GM20431 (cell line): ENCODE measurements around the gene TMED7.

Source experiments
- in situ Hi-C: fragments of 300-500 bp; cut with MseI, MboI; formaldehyde crosslinking; loops from one replicate; pipeline ENCODE4 v1.15.0; 2020; ENCODE audit warnings: low sequenced_read_pairs; ENCODE audit not compliant: unreplicated experiment

The TMED7 gene

DNA sequence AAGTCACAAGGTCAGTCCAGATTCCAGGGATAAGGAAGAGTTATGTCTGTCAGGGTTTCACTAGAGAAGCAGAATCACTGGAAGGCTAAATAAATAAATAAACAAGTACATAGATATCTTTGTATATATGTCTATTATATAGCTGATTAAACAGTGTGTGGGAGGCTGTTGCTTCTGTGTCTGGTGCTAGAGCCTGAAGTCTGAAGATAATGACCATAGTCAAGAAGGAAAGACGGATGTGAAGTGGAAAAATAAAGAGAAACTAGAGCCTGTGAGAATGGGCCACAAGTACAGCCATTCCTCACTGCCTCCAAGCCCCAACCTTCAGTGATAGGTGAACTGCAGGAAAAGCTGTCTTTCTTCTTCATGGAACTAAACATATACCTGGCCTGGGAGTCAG, 4.1 kb upstream of the TMED7 start:
- in situ Hi-C loops, result no loop called here

DNA sequence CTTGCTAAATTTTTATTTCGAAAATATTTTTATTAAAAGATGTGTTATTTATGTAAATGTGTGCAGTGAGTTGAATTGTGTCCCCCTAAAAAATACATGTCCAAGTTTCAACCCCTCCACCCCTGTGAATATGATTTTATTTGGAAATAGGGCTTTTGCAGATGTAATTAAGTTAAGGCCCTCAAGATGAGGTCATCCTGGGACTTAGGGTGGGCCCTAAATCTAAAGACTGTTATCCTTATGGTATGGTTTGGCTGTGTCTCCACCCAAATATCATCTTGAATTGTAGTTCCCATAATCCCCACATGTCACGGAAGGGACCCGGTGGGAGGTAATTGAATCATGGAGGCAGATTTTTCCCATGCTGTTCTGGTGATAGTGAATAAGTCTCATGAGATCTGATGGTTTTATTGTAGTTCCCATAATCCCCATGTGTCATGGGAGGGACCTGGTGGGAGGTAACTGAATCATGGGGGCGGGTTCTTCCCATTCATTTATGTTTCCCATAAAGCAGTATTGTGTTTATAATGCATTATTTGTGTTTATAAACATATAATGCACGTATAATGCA, 1.5 kb upstream of the TMED7 start:
- in situ Hi-C loops, result no loop called here

DNA sequence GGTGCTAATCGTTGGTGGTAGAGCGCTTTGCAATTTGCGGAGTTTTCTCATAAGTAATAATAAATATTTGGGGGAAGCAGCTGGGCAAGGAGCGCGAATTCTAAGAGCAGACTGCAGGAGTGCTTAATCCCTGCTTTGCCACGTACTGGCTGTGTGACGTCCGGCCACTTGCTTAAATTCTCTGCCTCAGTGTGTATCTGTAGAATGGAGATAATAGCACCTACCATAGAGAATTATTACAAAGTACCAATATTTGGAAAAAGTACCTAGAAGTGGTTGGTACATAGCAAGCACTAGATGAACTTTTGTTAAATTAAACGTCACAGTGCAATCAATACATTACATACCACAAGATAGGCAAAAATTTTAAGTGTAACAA, 598 bp upstream of the TMED7 start:
- in situ Hi-C loops, result no loop called here

DNA sequence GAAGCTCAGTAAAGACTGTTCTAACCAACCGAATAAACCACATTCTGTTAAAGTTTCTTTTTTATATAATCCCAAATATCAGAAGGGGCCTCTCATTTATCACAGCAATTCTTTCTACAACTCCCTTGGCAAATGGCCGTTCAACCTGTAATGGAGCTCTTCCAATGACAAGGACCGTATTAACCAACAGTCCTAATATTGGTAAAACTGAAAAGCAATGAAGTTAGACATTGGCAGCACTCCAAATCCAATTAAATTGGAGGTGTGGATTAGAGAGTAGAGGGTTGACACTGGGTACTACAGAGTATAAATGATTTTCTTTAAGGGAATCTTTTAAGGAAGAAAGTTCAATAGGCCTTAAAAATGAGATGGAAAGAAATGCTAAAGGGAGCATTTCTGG, 842 bp downstream of the TMED7 start:
- in situ Hi-C loops, result no loop called here

DNA sequence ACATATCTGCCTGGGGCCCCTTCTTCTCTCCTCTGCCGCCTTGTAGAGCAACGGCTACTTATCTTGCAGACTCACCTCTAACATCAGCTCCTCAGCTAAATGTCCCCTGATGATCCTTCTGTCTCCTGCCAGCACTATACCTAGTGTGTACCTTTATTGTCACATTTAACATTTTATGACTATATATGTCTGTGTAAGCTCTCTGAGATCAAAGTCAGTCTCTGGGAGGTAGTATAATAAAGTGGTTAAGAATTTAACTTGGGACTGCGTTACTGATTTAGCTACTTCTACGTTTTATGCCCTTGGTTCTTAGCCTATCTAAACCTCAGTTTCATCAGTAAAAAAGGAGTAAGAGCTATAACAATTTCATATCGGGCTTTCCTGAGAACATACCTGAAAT, 2.2 kb downstream of the TMED7 start:
- in situ Hi-C loops, result no loop called here

DNA sequence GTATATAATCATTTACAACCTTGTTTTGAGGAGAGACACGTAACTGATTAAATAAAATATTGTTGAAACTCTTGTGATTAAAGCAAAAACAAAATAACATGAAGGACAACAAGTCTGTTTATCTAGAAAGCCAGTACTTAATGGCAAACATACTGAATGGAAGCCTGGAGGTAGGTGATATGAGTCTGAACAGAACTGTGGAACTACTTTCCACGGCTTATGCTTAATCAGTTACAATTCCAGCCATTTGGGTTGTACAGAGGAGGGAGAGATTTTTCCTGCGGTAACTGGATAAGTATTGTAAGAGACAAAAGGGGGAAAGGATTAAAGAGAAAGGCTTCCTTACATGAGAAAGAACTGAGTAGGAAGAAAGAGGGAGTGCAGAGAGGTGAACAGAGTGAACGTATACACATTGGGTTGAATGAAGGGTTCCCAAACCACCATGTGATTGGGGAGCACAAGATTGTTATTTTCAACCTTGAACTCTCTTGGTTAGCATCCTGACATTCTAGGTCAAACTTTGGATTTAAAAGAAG, 4.4 kb downstream of the TMED7 start:
- in situ Hi-C loops, result no loop called here

DNA sequence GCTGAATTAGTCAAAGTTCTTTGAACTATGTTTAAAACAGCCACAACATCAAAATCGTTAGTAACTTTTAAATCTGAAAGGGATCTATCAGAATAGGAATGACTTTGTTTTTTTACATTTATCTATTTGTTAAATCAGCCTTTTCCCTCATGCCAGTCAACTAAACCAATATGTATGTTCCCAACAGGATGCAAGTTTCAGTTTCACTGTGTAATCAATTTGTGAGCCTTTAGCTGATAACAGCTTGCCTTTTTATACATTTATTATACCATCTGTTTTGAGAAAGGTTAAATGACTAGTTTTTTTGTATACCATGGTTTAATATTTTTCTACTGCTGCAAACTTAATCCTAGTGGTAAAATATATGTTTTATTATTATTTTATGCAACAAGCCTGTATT, 8.9 kb downstream of the TMED7 start:
- in situ Hi-C loops, result no loop called here

DNA sequence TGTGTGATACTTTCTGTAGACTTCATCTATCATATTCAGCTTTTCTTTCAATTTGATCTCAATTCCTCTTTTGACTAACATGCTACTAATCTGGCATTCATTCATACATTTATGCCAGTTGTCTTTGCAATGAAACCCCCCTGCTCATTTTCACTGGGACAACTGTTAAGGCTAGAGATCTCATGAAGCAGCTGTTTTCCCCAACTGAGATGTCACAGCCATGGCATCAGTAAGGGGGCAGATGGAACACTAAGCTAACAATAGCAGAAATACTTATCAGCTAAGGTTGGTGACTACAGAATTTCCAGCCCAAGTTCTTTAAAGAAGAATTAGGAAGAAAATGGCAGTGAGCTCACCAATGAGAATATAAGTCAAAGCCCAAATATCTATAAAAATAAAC, 9.4 kb downstream of the TMED7 start:
- in situ Hi-C loops, result no loop called here

DNA sequence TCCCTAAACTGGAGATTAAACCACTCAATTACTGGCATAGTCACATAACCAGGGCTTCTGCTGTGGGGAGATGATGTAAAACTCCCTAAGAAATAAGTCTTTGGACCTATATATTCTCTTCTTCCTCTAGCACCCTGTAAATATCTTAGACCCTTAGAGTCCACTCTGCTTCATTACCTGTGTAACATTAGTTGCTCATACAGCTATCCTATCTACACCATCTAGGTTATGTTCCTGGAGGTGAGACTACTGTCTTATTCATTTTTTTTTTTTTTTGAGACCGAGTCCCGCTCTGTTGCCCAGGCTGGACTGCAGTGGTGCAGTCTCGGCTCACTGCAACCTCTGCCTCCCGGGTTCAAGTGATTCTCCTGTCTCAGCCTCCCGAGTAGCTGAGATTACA, 14.0 kb downstream of the TMED7 start:
- in situ Hi-C loops, result no loop called here

DNA sequence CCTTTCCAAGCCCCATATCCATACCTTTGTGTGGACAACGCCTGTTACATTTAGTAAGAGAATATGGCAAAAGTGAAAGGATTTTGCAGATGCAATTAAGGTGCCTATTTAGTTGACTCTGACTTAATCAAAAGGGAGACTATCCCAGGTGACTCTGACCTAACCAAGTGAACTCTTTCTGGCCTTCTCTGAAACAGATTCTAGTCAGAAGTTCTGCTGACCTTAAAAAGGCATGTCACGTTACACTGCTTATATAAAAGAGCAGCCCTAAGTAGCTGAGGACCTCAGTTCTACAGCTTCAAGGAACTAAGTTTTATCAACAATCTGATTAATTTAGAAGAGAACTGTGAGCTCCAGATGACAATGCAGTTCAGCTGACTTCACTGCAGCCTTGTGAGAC, 17.9 kb downstream of the TMED7 start:
- in situ Hi-C loops, result no loop called here

DNA sequence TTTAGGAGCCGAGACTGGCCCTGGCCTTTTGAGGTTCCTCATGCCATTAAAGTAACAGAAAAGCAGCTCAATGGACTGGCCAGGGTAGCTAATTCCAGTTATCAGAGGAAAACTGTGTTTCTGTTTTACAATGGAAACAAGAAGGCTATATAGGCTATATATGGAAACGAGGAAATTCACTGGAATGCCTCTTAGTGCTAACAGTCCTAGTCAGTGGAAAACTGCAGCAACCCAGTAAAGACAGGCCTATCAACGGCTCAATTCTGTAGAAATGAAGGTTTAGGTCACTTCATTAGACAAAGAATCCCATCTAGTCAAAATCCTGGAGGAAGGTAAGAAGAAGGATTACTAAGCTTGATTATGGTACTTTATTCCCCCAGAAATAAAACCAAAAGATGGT, 20.4 kb downstream of the TMED7 start:
- in situ Hi-C loops, result no loop called here

DNA sequence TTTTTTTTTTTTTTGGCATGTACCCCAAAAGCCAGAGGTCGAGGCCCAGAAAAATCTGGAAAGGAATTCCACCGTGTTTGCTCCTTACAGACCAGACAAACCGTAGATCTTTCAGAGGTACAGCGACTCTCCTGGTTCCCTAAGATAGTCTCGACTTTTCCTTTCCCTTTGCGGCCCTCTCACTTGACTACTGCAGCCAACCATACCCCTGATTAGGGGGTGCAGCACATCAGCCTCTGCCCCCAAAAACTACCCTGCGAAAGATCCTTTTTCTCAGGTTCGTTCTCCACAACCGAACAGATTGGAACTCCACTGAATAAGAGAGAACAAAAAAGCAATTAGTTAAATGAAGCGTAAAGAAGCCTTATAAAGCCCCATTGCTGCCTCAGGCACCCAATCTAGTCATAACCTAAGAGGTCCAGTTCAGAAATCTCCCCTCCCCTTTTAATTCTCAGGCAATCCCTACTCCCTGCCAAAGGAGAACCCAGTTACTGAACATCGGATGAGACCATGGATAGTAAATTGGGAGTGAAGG, 23.2 kb downstream of the TMED7 start:
- in situ Hi-C loops, result no loop called here

DNA sequence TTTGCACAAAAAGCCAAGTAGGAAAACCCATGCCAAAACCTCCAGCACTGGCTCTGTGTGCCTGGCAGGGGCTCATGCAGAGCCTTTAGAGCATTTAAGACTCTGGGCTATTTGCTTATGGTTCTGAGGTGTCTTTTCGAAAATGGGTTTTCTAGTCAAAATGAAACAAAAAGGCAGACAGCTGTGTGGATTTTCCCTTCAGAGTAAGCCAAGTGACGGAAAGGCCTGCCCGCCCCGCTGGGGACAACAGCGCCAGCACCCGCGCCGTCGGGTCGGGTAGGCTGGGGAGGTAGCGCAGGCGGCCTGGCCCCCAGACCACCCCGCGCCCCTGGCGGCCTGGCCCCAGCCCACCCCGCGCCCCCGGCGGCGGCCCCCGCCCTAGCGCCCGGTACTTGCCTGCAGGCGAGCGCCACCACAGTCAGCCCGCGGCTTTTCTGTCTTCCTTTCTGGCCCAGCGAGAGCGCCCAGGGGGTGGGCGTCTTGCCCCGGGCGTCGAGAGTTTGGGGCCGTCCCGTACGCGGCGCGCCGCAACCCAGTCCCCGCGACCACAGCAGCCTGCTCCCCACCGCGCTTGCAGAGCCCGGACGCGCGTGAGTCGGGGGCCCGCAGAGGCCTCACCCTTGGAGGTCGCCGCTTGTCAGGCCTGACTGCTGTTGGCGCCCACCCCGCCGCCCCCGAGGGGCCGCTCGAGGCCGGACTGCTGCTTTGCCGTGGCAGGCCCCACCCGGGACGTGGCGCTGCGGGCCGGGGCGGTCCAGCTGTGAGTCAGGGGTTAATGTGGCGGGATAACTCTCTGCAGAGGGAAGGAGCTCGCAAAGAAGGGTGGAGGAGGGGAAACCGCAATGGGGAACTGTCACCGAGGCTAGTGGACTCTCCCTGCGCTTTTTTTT, 23.9 kb downstream of the TMED7 start, which contains the start of gene TICAM2:
Gene TICAM2 (minus strand): TSS at position 779 of the 890 bp plus-strand sequence. CDS start 21,223 bp downstream, outside the sequence.
- in situ Hi-C loops, result no loop called here

DNA sequence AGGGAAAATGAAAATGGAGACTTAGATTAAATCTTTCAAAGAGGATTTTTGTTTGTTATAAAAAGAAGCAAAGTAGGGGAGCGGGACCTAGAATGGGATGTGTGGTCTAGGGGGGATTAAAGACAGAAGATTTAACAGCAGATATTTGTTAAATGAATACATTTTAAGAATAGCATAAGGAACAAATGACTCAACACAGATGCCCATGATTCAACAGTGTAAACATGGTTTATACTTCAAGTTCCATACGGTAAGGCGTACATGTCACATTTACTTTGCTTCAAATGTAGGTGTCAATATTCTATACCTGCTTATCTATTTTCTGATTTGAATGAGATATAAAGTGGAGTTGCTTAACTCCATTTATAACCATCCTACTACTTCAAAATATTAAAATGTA, 25.1 kb downstream of the TMED7 start:
- in situ Hi-C loops, result no loop called here

DNA sequence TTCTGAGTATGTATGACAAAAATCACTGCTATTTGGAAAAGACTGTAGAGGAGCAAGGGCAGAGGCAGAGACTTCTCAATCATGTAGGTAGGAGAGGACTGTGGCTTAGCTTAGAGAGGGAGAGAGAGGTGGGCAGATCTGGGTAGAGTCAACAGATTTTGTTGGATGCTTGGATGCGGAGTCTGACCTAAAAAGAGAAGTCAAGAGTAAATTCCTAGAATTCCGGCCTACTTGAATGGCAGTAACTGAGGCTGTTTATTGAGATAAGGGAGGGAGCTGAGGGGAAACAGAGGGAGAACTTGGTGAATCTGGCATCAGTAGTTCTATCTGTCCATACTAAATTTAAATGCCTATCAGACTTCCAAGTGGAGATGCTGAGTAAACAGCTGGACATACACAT, 25.9 kb downstream of the TMED7 start:
- in situ Hi-C loops, result no loop called here

DNA sequence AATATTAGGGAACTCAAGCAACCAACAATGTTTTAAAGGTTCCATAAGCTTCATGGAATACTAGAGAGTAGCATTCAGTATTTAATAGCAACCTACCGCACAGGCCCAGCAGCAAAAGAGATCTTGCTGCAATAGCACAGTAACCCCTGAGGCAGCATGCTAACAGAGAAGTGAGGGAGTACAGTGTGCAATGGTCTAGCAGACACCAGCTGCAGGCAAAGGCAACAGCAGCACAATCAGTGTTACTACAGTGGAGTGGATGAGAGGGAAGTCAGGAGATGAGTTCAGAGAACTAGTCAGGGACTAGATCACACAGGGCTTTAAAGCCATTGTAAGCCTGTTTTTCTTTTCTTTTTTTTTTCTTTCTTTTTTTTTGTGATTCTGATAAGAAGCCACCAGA, 26.3 kb downstream of the TMED7 start:
- in situ Hi-C loops, result no loop called here

DNA sequence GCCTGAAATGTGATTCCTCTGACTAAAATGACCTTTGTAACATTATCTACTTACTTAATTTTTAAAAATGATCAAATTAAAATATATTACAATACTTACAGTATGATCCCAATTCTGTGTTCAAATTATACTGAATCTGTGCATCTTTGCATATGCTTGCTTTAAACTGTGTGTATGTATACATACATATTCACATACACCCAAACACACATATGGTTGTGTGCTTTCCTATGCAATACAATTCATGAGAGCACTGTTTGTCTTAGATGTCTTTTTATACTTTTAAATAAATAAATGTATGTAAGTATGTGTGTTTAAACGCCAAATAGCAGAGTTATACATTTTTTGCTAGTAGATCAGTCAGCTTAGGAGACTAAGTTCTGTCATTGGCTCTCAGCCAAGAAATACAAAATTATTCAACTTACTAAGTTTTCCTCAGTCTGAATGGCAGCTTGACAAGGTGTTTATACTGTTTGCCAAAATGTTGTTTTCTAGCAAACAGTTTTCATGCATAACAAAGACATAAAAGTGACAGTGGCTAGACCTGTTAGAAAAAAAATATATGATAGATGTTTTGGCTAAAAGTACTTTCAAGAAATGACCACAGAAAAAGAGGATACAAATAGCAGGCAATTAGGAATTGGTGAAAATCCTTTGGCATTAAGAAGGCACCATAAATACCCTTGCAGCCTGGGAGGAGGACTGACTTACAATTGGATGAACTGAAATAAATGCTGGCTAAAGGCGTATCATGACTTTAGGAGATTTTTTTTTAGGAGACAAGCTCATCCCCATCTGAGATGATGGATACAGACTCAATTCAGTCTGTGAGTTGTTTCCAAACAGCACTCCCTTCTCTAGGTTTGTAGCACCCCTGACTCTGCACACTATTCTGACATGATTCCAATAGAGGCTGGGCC, 31.4 kb downstream of the TMED7 start:
- in situ Hi-C loops, result no loop called here

DNA sequence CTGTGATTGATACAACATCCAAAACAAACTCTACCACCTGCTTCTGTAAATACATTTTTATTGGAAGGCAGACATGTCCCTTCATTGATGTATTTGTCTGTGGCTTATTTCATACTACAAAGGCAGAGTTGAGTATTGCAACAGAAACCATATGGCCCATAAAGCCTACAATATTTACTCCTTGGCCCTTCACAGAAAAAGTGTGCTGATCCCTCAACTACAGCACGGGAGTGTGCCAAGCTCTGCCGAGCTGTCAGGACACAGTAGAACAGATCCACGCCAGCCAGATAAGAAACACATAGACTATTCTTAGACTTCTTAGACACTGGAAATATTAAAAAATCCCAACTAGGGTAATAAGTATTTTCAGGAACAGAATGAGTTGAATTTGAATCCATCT, 36.8 kb downstream of the TMED7 start:
- in situ Hi-C loops, result no loop called here

DNA sequence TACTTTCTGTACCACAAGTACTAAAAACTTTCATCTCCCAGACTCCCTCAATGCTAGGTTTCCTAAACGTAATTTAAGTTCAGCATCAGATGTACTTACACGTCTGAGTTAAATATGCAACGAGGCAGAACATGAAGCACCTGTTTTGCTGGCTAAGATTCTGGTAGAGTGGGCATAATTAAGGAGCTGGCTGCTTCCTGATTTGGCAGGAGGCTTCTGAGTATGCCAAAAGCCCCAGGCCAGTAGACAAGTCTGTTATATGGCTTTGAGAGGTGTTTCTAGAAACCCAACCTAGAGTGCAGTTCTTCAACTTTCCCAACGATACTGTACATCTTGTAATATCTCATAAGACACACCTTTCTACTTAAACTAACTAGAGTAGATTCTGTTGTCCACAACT, 37.2 kb downstream of the TMED7 start:
- in situ Hi-C loops, result no loop called here

DNA sequence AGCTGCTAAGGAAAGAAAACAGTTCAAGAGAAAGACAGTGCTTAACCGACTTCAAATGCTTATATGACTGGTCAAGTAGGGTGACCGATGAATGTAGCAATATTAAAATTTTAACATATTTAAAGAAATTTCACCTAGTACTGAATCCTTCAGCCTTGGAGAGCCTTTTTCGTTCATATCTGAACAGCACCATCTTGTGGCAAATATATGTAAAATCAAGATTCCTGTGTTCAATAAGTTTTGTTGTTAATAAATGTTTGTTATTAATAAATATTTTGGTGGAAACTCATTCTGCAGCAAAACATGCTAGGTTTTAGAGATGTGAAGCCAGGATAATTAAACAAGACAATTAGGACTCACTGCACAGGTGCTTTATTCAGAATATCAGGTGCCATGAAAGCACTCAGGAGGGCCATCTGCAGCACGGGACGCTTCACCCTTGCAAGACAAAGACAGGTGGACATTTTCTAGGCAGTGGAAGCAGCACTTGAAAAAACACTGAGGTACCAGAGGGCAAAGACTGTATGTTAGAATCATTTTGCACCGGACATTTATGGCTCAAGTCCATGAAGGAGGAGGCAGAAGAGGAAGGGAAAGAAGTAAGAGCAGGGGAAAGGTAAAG, 39.2 kb downstream of the TMED7 start:
- in situ Hi-C loops, result no loop called here
